Panc1 (cell line): ENCODE measurements around the gene MT1X. TPM values are rescaled to one million over a fixed set of nuclear protein-coding genes. Genes with fewer than 3 reads are reported as not detected.
A peak's percentile ranks its signal among the peaks of the same experiment; 100 is the strongest.

ENCODE experiments used
- ATAC-seq: fragments of 200-7000 bp; cut with Tn5 transposase; 2 replicates; pipeline ENCODE4 v1.9.1; 2020; ENCODE audit warnings: mild to moderate bottlenecking, moderate library complexity
- BruUV-seq: library from RNA; stranded (reverse); fragments of 400-500 nt; replicated peaks from 2 replicates; lab custom pipeline; 2021; lab: Mats Ljungman, UMichigan
- CTCF ChIA-PET: fragments of 300-600 bp; sonication (Branson Sonifier 250); formaldehyde crosslinking; loops from one replicate; lab custom pipeline; 2022; ENCODE audit warnings: antibody characterized with exemption; lab: Charles Lee
- POLR2A ChIA-PET: fragments of 300-600 bp; sonication (Branson Sonifier 250); formaldehyde crosslinking; loops from one replicate; lab custom pipeline; 2022; ENCODE audit warnings: antibody characterized with exemption; lab: Charles Lee
- DNase-seq: peaks from one replicate; pipeline ENCODE4 v3.0.0-alpha.2; 2010; ENCODE audit warnings: low read depth, low spot score
- H3K27ac ChIP-seq: 2 replicates; pipeline ENCODE4 v1.5.1; 2011; ENCODE audit warnings: mild to moderate bottlenecking, low read length, inconsistent platforms
- H3K27me3 ChIP-seq: fragments of 200-500 bp; sonication (Bioruptor generic); 2 replicates; pipeline ENCODE4 v1.6.0; 2014; ENCODE audit warnings: low read length, inconsistent platforms; ENCODE audit not compliant: control insufficient read depth, insufficient read depth
- H3K36me3 ChIP-seq: fragments of 200-500 bp; sonication (Bioruptor generic); 2 replicates; pipeline ENCODE4 v1.5.1; 2014; ENCODE audit warnings: inconsistent platforms, mild to moderate bottlenecking, low read length, moderate library complexity; ENCODE audit not compliant: control insufficient read depth, insufficient read depth
- H3K4me1 ChIP-seq: 2 replicates; pipeline ENCODE4 v1.5.1; 2011; ENCODE audit warnings: inconsistent platforms, mild to moderate bottlenecking, low read length, moderate library complexity; ENCODE audit not compliant: control insufficient read depth, insufficient read depth
- H3K4me3 ChIP-seq, 2 experiments: 2 replicates each; pipeline ENCODE4 v1.5.1; 2011 to 2012; ENCODE audit warnings: low read depth in 2 of 2, low read length in 2 of 2, mild to moderate bottlenecking in 2 of 2, inconsistent platforms in 1 of 2, moderate library complexity in 1 of 2
- H3K9me3 ChIP-seq: fragments of 200-500 bp; sonication (Bioruptor generic); 2 replicates; pipeline ENCODE4 v1.5.1; 2014; ENCODE audit warnings: low read depth, mild to moderate bottlenecking, inconsistent platforms, low read length, moderate library complexity; ENCODE audit not compliant: control insufficient read depth, insufficient read depth
- CTCF ChIP-seq: fragments of 450-650 bp; IDR thresholded peaks from 2 replicates; pipeline ENCODE4 v1.5.1; 2017; ENCODE audit warnings: mild to moderate bottlenecking
- POLR2AphosphoS5 ChIP-seq: IDR thresholded peaks from 2 replicates; pipeline ENCODE4 v1.6.1; 2012; ENCODE audit warnings: mild to moderate bottlenecking, low read depth, low read length, moderate library complexity
- REST ChIP-seq, 2 experiments: IDR thresholded peaks; 2 replicates each; pipeline ENCODE4 v1.6.1; 2011 to 2012; ENCODE audit warnings: low read depth in 2 of 2, control low read depth in 1 of 2, low read length in 1 of 2, mild to moderate bottlenecking in 1 of 2, moderate library complexity in 1 of 2; ENCODE audit not compliant: insufficient read depth in 1 of 2
- SIN3A ChIP-seq: IDR thresholded peaks from 2 replicates; pipeline ENCODE4 v1.6.1; 2012; ENCODE audit warnings: low read depth, mild to moderate bottlenecking, low read length, moderate library complexity, borderline replicate concordance; ENCODE audit not compliant: insufficient read depth
- TCF7L2 ChIP-seq: IDR thresholded peaks from 2 replicates; pipeline ENCODE4 v1.6.1; 2011; ENCODE audit warnings: mild to moderate bottlenecking, low read depth, low read length, inconsistent platforms
- in situ Hi-C: cut with HindIII; loops from 2 replicates; pipeline ENCODE4 v1.10.0; 2016; ENCODE audit warnings: low sequenced_read_pairs, low pct_unique_long_range_greater_than_20kb
- intact Hi-C: fragments of 100-400 bp; cut with micrococcal nuclease; formaldehyde crosslinking; loops from one replicate; pipeline ENCODE4 v1.10.0; 2022; ENCODE audit not compliant: unreplicated experiment
- total RNA-seq: library from RNA; stranded (reverse); gene quantifications from one replicate; pipeline ENCODE4 v1.2.1, GENCODE V29; 2021; ENCODE audit not compliant: unreplicated experiment

MT1X gene
- total RNA-seq, 1 experiment from 2014 or later: 25.9 TPM

- BruUV-seq: no TSS peak
- in situ Hi-C loops (no loop called here), intact Hi-C loops (no loop called here)
- no peaks in the 10 kb centered on the region for H3K27me3 ChIP-seq
- no peak for TF ChIP-seq SIN3A
- TF ChIP-seq REST (IDR thresholded peaks at IDR 0.05; ENCODE audit: insufficient read depth in 1 of 2, low read depth in 2 of 2, low read length in 1 of 2): no peak
- TF ChIP-seq POLR2AphosphoS5: no peak
- no peak for TF ChIP-seq TCF7L2
- TF ChIP-seq CTCF: no peak
- H3K27ac ChIP-seq: peak overlapping the region; percentile 21; the same call in 1 of the 2 replicates
- peaks cover 9% of the 10 kb centered on the region; the same call in 1 of the 2 replicates for H3K4me1 ChIP-seq
- no peak for DNase-seq
- CTCF ChIA-PET: no interaction called here
- POLR2A ChIA-PET: no interaction called here
- H3K36me3 ChIP-seq: no peaks in the 10 kb centered on the region
- ATAC-seq: peak; percentile 56; the same call in 1 of the 2 replicates
- no peaks in the 10 kb centered on the region for H3K9me3 ChIP-seq
- H3K4me3 ChIP-seq: no peak overlapping the region
These were observed 26.5 kb downstream of the MT1X start for GRCh38 chr16:56708525-56709442.

GRCh38 chr16:56709443-56710040, 27.3 kb downstream of the MT1X start:
- Histone ChIP-seq H3K4me3 (no peak overlapping the region), H3K36me3 (no peaks in the 10 kb centered on the region), H3K27ac (no peak overlapping the region), H3K9me3 (no peaks in the 10 kb centered on the region), H3K4me1 (peaks cover 9% of the 10 kb centered on the region; the same call in 1 of the 2 replicates), H3K27me3 (no peaks in the 10 kb centered on the region)
- CTCF ChIA-PET: no interaction called here
- DNase-seq (no peak), ATAC-seq (0 out of 2 replicates have a peak, but pooled peaks have one; percentile 42)
- POLR2A ChIA-PET: no interaction called here
- in situ Hi-C loops (no loop called here), intact Hi-C loops (no loop called here)
- no TSS peak for BruUV-seq
- TF ChIP-seq REST (IDR thresholded peaks at IDR 0.05; ENCODE audit: insufficient read depth in 1 of 2, low read depth in 2 of 2, low read length in 1 of 2) (no peak), TCF7L2 (no peak), CTCF (no peak), SIN3A (no peak), POLR2AphosphoS5 (no peak)
